Prostate gland (tissue), 2 donors: ENCODE data around the gene PMVK.

Experiments
- CTCF ChIP-seq, 4 experiments: fragments of 200-600 bp in 2 of 4; fragments of 450-650 bp in 2 of 4; sonication (generic) in 2 of 4; IDR thresholded peaks; 1 replicate in 3 of 4; 2 replicates in 1 of 4; pipeline ENCODE4 v1.5.1; 2016 to 2019; ENCODE audit warnings: antibody characterized with exemption in 4 of 4, mild to moderate bottlenecking in 2 of 4, moderate library complexity in 2 of 4
- POLR2A ChIP-seq: fragments of 450-650 bp; IDR thresholded peaks from one replicate; pipeline ENCODE4 v1.6.1; 2016; ENCODE audit warnings: antibody characterized with exemption, mild to moderate bottlenecking
- POLR2AphosphoS5 ChIP-seq: sonication (generic); formaldehyde crosslinking; IDR thresholded peaks from one replicate; pipeline ENCODE4 v1.6.1; 2017; ENCODE audit warnings: antibody characterized with exemption

GRCh38 chr1:154972213-154972516 lies 35.6 kb upstream of the PMVK start:
- TF ChIP-seq POLR2AphosphoS5 (no peak), CTCF (IDR thresholded peaks at IDR 0.05) (no peak), POLR2A (no peak)
